ENCODE measurements around the gene COL21A1.

GRCh38 chr6:56204134-56204533 is 43.2 kb downstream of the COL21A1 start:
- TF ChIP-seq CTCF (IDR thresholded peaks at IDR 0.05): no peak
- TF ChIP-seq POLR2AphosphoS5 (IDR thresholded peaks at IDR 0.05): no peak

Data from gastroesophageal sphincter (tissue), 3 donors.